WTC11 (cell line): ENCODE results near the gene MEPCE.

Source experiments
- ATF6 ChIP-seq: sonication (generic); formaldehyde crosslinking; IDR thresholded peaks from 2 replicates; pipeline ENCODE4 v1.8.1; 2023; ENCODE audit warnings: mild to moderate bottlenecking, missing genetic modification reagents
- CTCF ChIP-seq: fragments of 200-600 bp; IDR thresholded peaks from 2 replicates; pipeline ENCODE4 v1.8.0; 2022; ENCODE audit warnings: antibody characterized with exemption
- JUN ChIP-seq: sonication (generic); formaldehyde crosslinking; IDR thresholded peaks from 2 replicates; pipeline ENCODE4 v1.8.0; 2023; ENCODE audit warnings: mild to moderate bottlenecking, missing genetic modification reagents
- TEAD4 ChIP-seq: sonication (generic); formaldehyde crosslinking; IDR thresholded peaks from 2 replicates; pipeline ENCODE4 v1.8.0; 2022; ENCODE audit warnings: mild to moderate bottlenecking, missing genetic modification reagents
- ZBTB43 ChIP-seq: sonication (generic); formaldehyde crosslinking; IDR thresholded peaks from 2 replicates; pipeline ENCODE4 v1.8.1; 2023; ENCODE audit warnings: mild to moderate bottlenecking, missing genetic modification reagents
- ZNF232 ChIP-seq: sonication (generic); formaldehyde crosslinking; IDR thresholded peaks from 2 replicates; pipeline ENCODE4 v1.8.0; 2022; ENCODE audit warnings: mild to moderate bottlenecking, missing genetic modification reagents

GRCh38 chr7:100428199-100428966 lies 1.2 kb upstream of the MEPCE start, which contains the start of gene ZCWPW1:
- no peak for TF ChIP-seq CTCF
- peak; percentile 95 for TF ChIP-seq TEAD4
- TF ChIP-seq ZNF232 (CRISPR knock-in tag) = peak; percentile 98
- TF ChIP-seq JUN (CRISPR knock-in tag) = peak; percentile 97
- TF ChIP-seq ZBTB43 (CRISPR knock-in tag) = peak; percentile 81
- TF ChIP-seq ATF6 (CRISPR knock-in tag) = no peak
